ENCODE data around the gene SLC1A5.
A peak's percentile ranks its signal among the peaks of the same experiment; 100 is the strongest.

Gene SLC1A5

GRCh38 chr19:46742926-46743480 is 45.4 kb downstream of the SLC1A5 start:
- no peak for DNase-seq (ENCODE audit: low spot score)

DNA sequence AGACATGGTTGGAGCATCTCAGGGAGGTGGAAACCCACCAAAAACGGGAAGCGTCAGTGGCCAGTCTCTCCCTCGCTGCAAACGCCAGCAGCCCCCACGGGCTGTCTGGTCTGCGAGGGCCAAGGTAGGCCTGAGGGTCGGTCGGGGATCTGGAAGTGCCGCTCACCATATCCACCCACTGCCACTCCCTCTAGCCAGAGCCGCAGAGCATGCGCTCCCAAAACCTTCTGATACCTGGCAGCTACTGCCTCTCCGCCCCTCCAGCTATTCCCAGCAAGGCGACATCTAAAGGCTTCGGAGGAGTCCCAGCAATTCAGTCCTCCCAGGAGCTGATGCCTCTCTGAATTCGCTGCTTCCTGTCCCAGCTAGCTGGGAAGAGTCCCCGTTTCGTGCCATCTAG is 46.9 kb downstream of the SLC1A5 start:
- DNase-seq (ENCODE audit: low spot score), result no peak

- peak; percentile 96 for DNase-seq (ENCODE audit: low spot score)
Measured at GRCh38 chr19:46739290-46739771, 49.1 kb downstream of the SLC1A5 start.

- no peak for DNase-seq (ENCODE audit: low spot score)
Measured at GRCh38 chr19:46737761-46738171, 50.6 kb downstream of the SLC1A5 start.

DNA sequence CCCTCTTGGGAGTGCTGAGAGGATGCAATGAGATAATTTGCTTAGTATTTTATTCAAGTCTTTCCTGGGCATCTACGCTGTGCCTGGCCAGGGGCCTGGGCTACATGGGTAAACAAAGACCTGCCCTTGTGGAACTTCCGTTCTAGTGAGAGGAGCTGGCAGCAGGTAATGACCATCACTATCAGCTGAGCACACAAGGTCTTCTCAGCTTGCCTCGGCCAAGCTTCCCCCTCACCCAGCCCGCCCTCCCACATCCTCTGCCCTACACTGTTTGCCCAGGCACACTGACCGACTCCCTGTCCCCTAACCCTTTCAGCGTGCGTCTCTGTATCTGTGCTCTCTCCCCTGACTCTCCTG is 51.1 kb downstream of the SLC1A5 start:
- no peak for DNase-seq (ENCODE audit: low spot score)

- no peak for DNase-seq (ENCODE audit: low spot score)
Measured at GRCh38 chr19:46736531-46737297, 51.7 kb downstream of the SLC1A5 start.

DNA sequence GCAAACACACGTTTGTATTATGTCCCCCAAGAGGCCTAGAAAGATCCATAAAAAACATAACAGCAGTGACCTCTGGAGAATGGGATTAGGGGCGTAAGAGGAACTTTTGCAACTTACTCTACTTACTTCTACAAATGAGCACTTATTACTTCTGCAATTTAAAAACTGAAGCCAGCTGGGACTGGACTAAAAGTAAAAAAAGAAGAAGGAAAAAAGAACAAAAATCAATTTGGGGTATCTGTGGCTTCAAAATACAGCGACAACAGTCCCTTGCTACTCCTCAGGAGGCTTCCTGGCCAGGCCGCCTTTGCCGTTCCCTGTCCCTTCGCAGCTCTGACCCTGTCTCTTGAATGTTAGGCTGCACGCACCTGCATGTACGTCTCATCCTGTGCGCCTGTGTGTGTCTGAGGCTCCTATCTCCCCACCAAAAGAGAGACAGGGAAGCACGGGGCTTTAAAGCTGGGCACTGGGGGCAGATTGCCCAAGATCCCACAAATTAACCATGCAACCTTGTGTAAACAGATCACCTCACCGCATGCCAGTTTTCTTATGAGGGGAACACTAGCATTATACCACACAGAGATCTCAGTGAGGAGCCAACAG is 54.6 kb downstream of the SLC1A5 start:
- DNase-seq (ENCODE audit: low spot score), result no peak

- no peak for DNase-seq (ENCODE audit: low spot score)
Measured at GRCh38 chr19:46732966-46733689, 55.3 kb downstream of the SLC1A5 start.

DNA sequence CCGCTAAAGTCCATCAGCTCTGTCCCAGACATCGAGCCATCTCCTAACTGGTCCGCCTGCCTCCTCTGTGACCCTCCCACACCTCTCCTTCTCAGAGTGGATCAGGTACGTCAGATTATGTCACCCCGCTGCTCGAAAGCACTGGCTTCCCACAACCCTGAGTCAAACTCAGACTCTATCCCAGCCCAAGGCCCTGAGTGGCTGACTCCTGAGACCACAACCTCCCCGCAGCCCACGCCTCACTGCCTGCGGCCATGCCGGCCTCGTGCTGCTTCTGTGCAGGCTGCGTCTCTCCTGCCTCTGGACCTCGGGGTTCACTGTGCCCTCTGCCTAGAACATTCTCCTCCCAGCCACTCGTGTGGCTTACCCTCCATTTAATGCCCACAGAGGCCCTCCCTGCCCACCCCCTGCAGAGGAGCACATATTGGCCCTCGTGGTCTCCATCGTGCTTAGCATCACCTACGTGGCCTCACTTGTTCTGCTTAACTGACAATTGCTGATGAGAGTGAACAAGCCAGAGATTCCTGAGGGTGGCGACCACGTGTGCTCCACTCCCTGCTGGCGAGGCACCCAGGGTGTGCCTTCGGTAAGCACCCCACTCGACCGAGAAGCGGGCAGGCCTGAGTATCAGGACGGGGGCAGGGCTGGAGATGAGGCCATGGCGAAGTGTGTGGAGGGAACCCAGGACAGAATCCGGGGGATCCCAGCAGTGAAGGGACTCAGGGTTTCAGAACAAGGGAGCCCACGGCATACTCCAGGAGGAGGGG is 56.0 kb downstream of the SLC1A5 start:
- DNase-seq (ENCODE audit: low spot score), result no peak

DNA sequence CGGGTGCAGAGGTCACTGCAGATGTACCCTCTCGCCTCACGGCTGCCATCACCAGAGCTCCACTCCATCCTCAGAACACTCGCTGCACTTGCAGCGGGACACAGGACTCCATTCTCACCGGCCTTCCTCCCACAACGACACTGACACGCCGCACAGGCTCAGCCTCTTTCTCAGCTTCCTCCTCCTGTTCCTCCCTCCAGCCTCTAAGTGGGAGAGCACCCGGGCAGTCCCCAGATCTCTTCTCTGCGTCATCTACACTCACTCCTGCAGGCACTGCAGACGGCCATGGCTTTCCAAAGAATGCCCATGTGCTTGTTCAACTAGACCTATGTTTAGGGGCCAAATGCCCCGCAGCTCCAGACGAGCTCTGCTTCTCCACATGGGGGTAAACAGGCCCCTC is 56.8 kb downstream of the SLC1A5 start:
- no peak for DNase-seq (ENCODE audit: low spot score)

DNA sequence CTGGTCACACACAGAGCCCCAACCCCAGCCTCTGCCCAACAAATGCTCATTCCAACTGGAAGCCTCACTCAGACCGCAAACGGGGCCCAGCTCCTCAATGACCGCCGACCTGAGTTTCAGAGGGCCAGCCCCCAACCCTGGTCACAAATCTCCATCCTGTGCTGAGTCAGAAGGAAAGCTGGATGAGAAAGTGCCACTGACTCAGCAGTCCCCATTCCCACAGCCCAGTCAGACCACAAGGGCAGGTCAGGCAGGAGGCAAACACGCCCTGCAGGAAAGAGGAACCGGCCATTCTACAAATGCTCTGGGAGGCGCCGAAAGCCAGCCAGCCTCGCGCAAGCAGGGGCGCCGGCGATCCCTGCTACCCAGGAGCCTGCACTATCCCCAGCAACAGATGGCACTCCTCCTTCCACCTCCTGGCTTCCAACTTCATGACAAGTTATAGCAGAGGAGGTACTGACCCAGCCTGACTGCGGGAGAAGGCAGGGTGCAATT is 57.3 kb downstream of the SLC1A5 start:
- DNase-seq (ENCODE audit: low spot score), result no peak

- DNase-seq (ENCODE audit: low spot score), result no peak
Measured at GRCh38 chr19:46730595-46730994, 57.8 kb downstream of the SLC1A5 start.

GRCh38 chr19:46730187-46730586 is 58.2 kb downstream of the SLC1A5 start:
- DNase-seq (ENCODE audit: low spot score), result no peak

DNA sequence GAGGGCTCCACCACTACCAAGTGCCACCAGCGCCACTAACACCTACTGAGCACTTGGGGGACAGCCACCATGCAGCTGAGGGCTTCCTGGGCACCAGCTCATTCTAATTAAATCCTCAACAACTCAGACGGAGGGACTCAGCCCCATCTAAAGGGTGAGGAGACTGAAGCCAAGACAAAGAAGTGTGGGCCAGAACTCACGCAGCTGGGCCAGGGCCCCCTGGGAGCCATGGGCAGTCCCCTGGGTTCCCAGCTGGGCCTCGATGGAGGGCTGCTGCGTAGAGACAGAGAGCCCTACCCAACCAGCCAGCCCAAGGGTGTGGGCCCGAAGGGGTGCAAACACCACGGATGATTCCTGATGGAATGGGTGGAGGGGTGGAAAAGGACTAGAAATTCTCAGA is 58.7 kb downstream of the SLC1A5 start:
- no peak for DNase-seq (ENCODE audit: low spot score)

GRCh38 chr19:46728693-46729339 is 59.6 kb downstream of the SLC1A5 start:
- peak; percentile 41 for DNase-seq (ENCODE audit: low spot score)

- no peak for DNase-seq (ENCODE audit: low spot score)
Measured at GRCh38 chr19:46728208-46728607, 60.2 kb downstream of the SLC1A5 start.

DNA sequence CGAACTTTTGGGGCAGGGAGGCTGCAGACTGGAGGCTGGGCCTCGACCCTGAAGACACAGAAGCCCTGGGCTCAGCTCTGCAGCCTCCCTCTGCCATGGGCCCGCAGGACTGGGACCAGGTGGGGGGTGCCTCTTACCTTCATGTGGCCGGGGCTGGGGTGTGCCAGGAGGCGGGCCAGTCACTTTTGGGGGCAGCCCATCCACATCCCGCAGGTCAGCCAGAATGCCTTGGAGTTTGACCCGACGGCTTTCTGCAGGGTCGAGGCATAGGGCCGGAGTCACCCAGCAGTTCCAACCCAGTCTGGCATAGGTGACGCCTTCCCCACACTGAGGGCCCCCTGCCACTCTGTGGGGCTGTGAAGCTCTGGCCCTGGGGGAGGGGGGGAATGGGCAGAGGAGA is 60.6 kb downstream of the SLC1A5 start:
- DNase-seq (ENCODE audit: low spot score), result no peak

- DNase-seq (ENCODE audit: low spot score), result no peak
Measured at GRCh38 chr19:46726971-46727501, 61.4 kb downstream of the SLC1A5 start.

- DNase-seq (ENCODE audit: low spot score), result no peak
Measured at GRCh38 chr19:46726551-46726950, 61.8 kb downstream of the SLC1A5 start.

GRCh38 chr19:46725859-46726393 is 62.5 kb downstream of the SLC1A5 start:
- DNase-seq (ENCODE audit: low spot score), result no peak
